Measurements from ENCODE around the gene NMU.

- TF ChIP-seq POLR2AphosphoS5 (IDR thresholded peaks at IDR 0.05; ENCODE audit: low read depth, low read length): no peak
- no peak for TF ChIP-seq TAF1 (IDR thresholded peaks at IDR 0.05; ENCODE audit: borderline replicate concordance, insufficient read depth, low read length)
- no peak for TF ChIP-seq REST (IDR thresholded peaks at IDR 0.05; ENCODE audit: insufficient read depth in 1 of 2, low read depth in 2 of 2, low read length in 2 of 2)
- no peak for TF ChIP-seq SIN3A (IDR thresholded peaks at IDR 0.05; ENCODE audit: borderline replicate concordance, insufficient read depth, low read length)
Measured at GRCh38 chr4:55681430-55681829, 45.3 kb upstream of the NMU start.
